ENCODE measurements around the gene RFX5.
A peak's percentile ranks its signal among the peaks of the same experiment; 100 is the strongest.
"Not testable (repeated sequence)": the region's sequence is repeated elsewhere in the genome, so short reads cannot be mapped to it uniquely, and the experiment has no call there.

RFX5 gene

DNA sequence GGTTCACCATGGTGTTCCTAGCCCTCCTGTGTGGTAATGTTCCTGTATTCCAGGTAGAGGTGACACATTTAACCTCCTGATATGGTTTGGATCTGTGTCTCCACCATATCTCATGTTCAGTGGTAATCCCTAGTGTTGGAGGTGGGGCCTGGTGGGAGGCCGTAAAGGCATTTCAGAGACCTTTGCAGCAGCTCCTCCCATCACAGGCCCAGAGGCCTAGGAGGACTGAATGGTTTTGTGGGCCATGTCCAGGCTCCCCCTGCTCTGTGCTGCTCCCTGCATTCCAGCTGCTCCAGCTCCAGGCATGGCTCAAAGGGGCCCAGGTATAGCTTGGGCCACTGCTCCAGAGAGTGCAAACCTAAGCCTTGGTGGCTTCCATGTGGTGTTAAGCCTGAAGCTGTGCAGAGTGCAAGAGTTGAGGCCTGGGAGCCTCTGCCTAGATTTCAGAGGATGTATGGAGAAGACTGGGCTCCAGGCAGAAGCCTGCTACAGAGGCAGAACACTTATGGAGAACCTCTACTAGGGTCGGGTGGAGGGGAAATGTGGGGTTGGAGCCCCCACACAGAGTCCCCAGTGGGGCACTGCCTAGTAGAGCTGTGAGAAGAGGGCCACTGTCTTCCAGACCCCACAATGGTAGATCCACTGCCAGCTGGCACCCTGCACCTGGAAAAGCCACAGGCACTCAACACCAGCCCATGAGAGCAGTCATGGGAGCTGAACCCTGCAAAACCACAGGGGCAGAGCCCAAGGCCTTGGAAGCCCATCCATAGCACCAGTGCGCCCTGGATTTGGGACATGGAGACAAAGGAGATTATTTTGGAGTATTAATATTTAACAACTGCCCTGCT lies 15.5 kb upstream of the RFX5 start:
- DNase-seq (ENCODE audit: low read depth in 2 of 3, low spot score in 1 of 3), result no peak

DNA sequence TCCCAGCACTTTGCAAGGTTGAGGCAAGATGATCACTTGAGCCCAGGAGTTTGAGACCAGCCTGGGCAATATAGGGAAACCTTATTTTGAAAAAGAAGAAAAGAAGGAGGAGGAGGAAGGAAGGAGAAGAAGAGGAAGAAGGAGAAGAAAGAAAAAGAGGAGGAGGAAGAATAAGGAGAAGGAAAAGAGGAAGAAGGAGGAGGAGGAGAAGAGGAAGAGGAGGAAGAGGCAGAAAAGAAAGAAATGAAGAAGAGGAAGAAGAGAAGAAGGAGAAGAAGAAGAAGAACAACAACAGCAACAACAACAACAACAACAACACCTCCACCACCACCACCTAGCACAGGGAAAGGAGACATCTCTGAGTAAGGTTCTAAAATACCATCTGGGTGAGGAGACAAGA lies 14.8 kb upstream of the RFX5 start:
- no peak for DNase-seq (ENCODE audit: low read depth in 2 of 3, low spot score in 1 of 3)

DNA sequence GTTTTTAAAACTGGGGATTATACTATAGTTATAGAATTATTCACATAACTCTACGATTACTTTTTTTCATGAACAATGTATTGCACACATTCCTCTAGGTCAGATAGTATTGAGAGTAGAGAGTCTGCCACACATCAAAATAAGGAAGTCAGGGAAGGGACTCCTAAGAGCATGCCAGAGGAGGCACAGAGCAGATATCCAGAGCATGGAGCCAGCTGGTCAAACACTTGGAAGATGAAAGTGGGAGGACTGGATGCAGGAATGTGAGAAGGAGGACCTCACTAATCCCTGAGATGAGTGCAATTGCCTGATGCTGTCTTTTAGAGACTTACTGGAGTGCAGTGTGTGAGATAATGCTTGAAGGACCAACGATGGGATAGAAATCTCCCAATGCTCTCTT lies 9.6 kb upstream of the RFX5 start:
- DNase-seq (ENCODE audit: low read depth in 2 of 3, low spot score in 1 of 3), result no peak

DNA sequence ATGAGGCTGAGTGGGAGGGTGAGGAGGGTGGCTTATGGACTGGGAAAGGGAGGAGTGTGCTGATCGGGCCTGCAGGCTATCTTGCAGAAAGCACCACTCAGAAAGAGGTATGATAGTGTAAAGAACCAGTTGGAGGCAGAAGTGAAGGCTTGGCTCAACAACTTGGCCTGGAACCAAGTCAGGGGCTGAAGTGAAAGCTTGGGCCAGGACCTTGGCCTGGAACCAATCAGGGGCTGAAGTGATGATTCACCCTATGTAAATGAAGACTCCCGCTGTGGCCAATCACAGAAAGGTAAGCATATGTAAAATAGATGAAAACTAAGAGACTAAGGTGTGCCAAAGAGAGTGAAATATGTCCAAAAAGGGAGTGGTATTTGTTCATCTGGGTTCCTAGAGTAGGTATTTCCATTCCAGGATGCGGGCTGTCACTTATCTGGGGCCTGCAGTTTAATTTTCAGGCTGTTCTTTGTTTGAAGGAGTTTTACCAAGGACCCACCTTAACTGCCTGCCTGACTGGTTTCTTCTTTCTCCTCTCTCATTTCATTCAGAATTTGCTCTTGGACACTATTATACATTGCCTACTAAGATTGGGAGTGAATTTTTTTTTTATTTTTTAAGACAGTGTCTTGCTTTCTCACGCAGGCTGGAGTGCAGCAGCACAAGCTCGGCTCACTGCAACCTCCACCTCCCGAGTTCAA lies 5.1 kb upstream of the RFX5 start:
- DNase-seq (ENCODE audit: low read depth in 2 of 3, low spot score in 1 of 3), result no peak

GRCh38 chr1:151350323-151350722 lies 3.3 kb upstream of the RFX5 start:
- DNase-seq (ENCODE audit: low read depth in 2 of 3, low spot score in 1 of 3), result not testable (repeated sequence)

- DNase-seq (ENCODE audit: low read depth in 2 of 3, low spot score in 1 of 3), result no peak
Observed at GRCh38 chr1:151347523-151348246, 633 bp upstream of the RFX5 start.

DNA sequence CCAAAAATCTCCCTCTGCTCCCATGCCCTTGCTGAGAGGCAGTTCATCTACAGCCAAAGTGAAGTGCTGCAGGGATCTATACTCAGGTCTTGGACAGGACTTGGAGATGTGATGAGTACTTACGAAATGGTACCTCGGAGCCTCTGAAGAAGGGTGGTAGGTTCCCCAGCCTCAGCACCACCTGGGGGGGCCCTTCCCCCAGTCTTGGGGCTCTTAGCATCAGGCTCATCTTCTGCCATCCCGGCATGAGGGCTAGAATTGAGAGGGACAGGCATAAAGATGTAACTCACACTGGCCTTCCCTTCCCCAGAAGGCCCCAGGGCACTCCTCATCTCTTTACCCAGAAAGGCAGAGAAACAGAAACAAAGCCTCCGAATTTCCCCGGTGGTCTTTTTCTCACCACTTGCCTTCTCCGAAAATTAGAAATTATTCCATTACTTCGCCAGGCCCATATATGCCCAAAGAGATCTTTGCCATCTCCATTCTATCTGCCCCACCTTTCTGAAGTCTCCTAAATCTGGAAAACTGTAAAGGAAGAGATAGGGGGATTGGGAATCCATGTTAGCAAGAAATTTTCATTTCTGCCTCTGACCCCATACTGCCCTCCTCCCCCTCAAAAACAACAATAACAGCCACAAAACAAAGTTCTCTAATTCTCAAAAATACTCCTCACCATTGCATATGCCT lies 827 bp downstream of the RFX5 start:
- no peak for DNase-seq (ENCODE audit: low read depth in 2 of 3, low spot score in 1 of 3)

- DNase-seq (ENCODE audit: low read depth in 2 of 3, low spot score in 1 of 3), result no peak
Observed at GRCh38 chr1:151344291-151344690, 2.8 kb downstream of the RFX5 start.

DNA sequence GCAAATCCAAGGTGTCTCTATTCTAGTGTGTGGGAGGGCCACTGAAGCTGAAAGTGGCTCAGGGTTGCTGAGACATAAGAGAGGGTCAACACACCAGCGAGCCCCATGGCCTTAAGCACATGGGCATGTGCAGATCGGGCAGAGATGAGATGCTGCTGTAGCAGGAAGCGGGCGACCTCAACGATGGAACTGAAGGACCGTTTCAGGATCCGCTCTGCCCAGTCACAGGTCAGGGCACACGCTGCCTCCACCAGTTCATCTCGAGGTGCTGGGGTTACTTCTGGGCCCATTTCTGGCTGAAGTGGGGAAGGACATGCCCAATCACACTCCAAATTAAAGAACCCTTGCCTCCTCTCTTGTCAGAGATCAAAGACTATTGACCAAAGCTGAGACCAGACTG lies 3.5 kb downstream of the RFX5 start:
- no peak for DNase-seq (ENCODE audit: low read depth in 2 of 3, low spot score in 1 of 3)

GRCh38 chr1:151342569-151342968 lies 4.5 kb downstream of the RFX5 start:
- DNase-seq (ENCODE audit: low read depth in 2 of 3, low spot score in 1 of 3), result no peak

DNA sequence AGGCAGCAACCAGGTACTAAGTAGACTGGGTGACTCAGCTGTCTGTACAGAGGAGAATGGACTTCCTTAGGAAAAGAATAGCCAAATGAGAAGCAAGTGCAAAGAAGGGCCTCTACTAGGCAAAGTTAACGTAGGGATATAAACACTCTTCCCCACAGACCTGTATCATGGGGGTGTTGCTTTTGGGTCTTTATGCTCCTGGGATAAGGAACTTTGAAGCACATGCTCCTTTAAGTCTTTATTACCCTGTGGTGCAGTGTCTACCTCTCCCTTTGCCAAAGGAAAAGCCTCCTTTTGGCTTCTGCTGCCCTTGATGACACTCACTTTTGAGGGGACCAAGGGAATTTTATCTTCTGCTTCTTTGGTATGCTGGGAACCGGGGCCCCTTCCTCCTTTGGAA lies 5.0 kb downstream of the RFX5 start:
- no peak for DNase-seq (ENCODE audit: low read depth in 2 of 3, low spot score in 1 of 3)

GRCh38 chr1:151340870-151341754 lies 5.9 kb downstream of the RFX5 start:
- DNase-seq (ENCODE audit: low read depth in 2 of 3, low spot score in 1 of 3), result peak in 2 of 3 donors; percentile 23 to 73

- DNase-seq (ENCODE audit: low read depth in 2 of 3, low spot score in 1 of 3), result no peak
Observed at GRCh38 chr1:151336556-151336955, 10.5 kb downstream of the RFX5 start.

DNA sequence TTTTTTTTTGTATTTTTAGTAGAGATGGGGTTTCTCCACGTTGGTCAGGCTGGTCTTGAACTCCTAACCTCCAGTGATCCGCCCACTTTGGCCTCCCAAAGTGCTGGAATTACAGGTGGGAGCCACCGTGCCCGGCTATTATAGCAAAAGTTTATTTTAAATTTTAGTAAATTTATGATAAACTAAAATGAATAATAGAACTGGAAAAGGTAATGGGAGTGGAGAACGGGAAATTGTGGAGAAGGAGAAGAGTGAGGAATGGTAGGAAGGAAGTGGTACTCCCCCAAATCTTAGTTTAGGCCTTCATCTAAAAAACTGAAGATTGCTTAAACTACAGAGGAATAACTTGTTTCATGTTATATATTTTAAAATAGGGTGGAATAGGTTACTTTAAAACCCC lies 12.2 kb downstream of the RFX5 start:
- no peak for DNase-seq (ENCODE audit: low read depth in 2 of 3, low spot score in 1 of 3)

DNA sequence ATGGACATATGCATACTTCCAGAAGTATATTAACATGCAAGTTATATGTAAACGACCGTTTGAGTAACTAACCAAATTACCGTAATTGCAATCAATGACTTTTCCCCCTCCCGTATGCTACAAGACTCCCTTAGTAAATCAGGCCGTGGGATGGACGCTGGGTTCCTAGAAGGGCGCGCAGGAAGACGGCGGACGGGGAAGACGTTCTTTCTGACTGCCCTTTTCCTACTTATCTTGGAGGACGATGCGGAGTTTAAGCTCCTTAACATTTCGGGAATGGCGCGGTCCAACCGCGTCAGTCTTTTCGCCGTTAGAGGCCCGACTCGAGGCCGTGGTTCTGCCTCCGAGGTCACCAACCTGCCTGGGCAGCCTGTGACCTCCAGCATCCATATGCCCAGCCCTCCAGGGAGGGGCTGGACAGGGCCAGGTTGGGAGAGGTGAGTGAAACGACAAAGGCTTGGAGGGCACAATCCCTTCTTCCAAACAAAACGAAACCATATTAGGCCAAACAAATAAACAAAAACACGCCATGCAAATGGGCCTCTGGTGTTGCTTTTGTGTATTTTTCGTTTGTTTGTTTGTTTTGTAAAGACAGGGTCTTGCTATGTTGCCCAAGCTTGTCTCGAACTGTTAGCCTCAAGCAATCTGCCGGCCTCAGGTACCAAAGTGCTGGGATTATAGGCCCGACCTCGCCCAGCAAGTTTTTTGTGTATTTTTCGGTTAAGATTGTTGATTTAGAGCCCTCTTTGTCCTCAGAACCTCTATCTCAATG lies 19.0 kb downstream of the RFX5 start:
- no peak for DNase-seq (ENCODE audit: low read depth in 2 of 3, low spot score in 1 of 3)

- DNase-seq (ENCODE audit: low read depth in 2 of 3, low spot score in 1 of 3), result peak; percentile 80 to 92 (median 85)
Observed at GRCh38 chr1:151327223-151327902, 19.7 kb downstream of the RFX5 start, which contains the start of gene PI4KB. Gene PI4KB, minus strand, starts transcription at chr1:151327416. Its CDS starts 10,935 bp downstream, at chr1:151316481.

DNA sequence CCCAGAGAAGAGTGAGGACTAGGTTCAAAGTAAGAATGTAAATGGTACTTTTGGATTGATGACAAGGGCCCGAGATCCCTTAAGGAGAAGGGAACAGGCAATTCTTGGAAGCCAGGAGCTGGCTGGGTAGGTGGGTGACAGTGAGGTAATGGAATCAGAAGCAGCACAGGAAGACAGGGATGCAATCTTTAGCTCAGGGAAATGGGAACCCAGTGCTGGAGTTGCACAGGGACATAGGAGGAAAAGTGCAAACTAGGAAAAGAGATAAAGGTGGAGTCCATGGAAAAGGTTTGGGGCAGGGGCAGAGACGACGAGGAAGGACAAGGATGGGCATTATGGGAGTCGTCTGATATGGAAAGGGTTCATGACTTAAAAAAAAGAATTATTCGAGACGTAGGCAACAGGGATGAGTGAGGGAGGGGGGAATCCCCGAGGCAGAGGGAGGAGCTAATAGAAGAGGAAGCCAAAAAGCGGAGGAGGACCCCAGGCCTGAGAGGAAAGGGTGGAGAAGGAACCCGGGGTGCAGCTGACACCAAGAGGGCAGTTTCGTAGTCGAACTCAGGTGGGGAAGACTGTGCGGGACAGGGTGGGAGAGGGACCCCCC lies 20.3 kb downstream of the RFX5 start:
- DNase-seq (ENCODE audit: low read depth in 2 of 3, low spot score in 1 of 3), result peak; percentile 34 to 56 (median 51)

GRCh38 chr1:151325646-151326429 lies 21.2 kb downstream of the RFX5 start:
- DNase-seq (ENCODE audit: low read depth in 2 of 3, low spot score in 1 of 3), result no peak
